Epithelial cell of proximal tubule (primary cell): ENCODE data around the gene MILR1. TPM values are rescaled to one million over a fixed set of nuclear protein-coding genes. Genes with fewer than 3 reads are reported as not detected.
A peak's percentile ranks its signal among the peaks of the same experiment; 100 is the strongest.
"Not testable (repeated sequence)": the region's sequence is repeated elsewhere in the genome, so short reads cannot be mapped to it uniquely, and the experiment has no call there.

Source experiments
- DNase-seq: peaks from one replicate; pipeline ENCODE4 v3.0.0-alpha.2; 2011; ENCODE audit warnings: low read depth
- H3K4me3 ChIP-seq: 2 replicates; pipeline ENCODE4 v1.5.1; 2011; ENCODE audit warnings: low read depth, mild to moderate bottlenecking, low read length
- CTCF ChIP-seq: conservative IDR thresholded peaks from 2 replicates; pipeline ENCODE4 v1.5.1; 2012; ENCODE audit warnings: low read depth, mild to moderate bottlenecking, low read length
- total RNA-seq: library from RNA; depleted of rRNA; stranded (reverse); fragments of >200 nt; gene quantifications from 2 replicates; pipeline ENCODE4 v1.2.3, GENCODE V29; 2015

Gene MILR1
- total RNA-seq, 1 donor from 2014 or later: not detected

GRCh38 chr17:64418506-64419339 is 30.2 kb upstream of the MILR1 start:
- TF ChIP-seq CTCF: peak; percentile 71
- no peak overlapping the region for H3K4me3 ChIP-seq
- DNase-seq: peak; percentile 16

GRCh38 chr17:64420143-64420670 is 28.7 kb upstream of the MILR1 start:
- TF ChIP-seq CTCF: peak; percentile 80
- no peak overlapping the region for H3K4me3 ChIP-seq
- peak; percentile 23 for DNase-seq

GRCh38 chr17:64422121-64422520 is 26.8 kb upstream of the MILR1 start:
- DNase-seq, H3K4me3 ChIP-seq: not testable (repeated sequence)

GRCh38 chr17:64423881-64424280 is 25.0 kb upstream of the MILR1 start:
- no peak for TF ChIP-seq CTCF
- no peak overlapping the region for H3K4me3 ChIP-seq
- DNase-seq: no peak

- DNase-seq: no peak
- H3K4me3 ChIP-seq: no peak overlapping the region
- no peak for TF ChIP-seq CTCF
Observed at GRCh38 chr17:64424324-64424849, 24.5 kb upstream of the MILR1 start.

GRCh38 chr17:64425191-64425590 is 23.7 kb upstream of the MILR1 start:
- TF ChIP-seq CTCF: no peak
- H3K4me3 ChIP-seq: no peak overlapping the region
- DNase-seq: no peak

GRCh38 chr17:64426596-64426995 is 22.3 kb upstream of the MILR1 start:
- no peak overlapping the region for H3K4me3 ChIP-seq
- no peak for DNase-seq
- TF ChIP-seq CTCF: no peak
